Muscle layer of colon (tissue), 2 donors: ENCODE measurements around the gene TCF20.

ENCODE experiments used
- H3K27ac ChIP-seq: one replicate; pipeline ENCODE4 v1.7.0; 2013; ENCODE audit warnings: low read depth, mild to moderate bottlenecking, low read length, moderate library complexity
- H3K27me3 ChIP-seq, 2 donors: one replicate each; pipeline ENCODE4 v1.7.0; 2013; ENCODE audit warnings: low read length in 2 of 2, mild to moderate bottlenecking in 2 of 2; ENCODE audit not compliant: insufficient read depth in 2 of 2, control insufficient read depth in 1 of 2
- H3K36me3 ChIP-seq: one replicate; pipeline ENCODE4 v1.7.0; 2013; ENCODE audit warnings: mild to moderate bottlenecking, low read length; ENCODE audit not compliant: insufficient read depth
- H3K4me1 ChIP-seq: one replicate; pipeline ENCODE4 v1.7.0; 2013; ENCODE audit warnings: mild to moderate bottlenecking, low read length; ENCODE audit not compliant: insufficient read depth
- H3K4me3 ChIP-seq, 2 donors: one replicate each; pipeline ENCODE4 v1.7.0; 2013; ENCODE audit warnings: low read length in 2 of 2, low read depth in 1 of 2, mild to moderate bottlenecking in 1 of 2, moderate library complexity in 1 of 2
- H3K9ac ChIP-seq: one replicate; pipeline ENCODE4 v1.7.0; 2013; ENCODE audit warnings: low read length
- H3K9me3 ChIP-seq: one replicate; pipeline ENCODE4 v1.7.0; 2013; ENCODE audit warnings: mild to moderate bottlenecking, low read length
- donor health status: abdominal sarcoma.
- donor health status: Adenocarcinoma of cecum.

Gene TCF20

GRCh38 chr22:42269432-42270175 lies 849 bp downstream of the TCF20 start:
- H3K9me3 ChIP-seq = no peaks in the 10 kb centered on the region
- H3K27me3 ChIP-seq = no peaks in the 10 kb centered on the region
- peaks cover 12% of the 10 kb centered on the region for H3K4me1 ChIP-seq
- peak overlapping the region; percentile 30 for H3K9ac ChIP-seq
- no peaks in the 10 kb centered on the region for H3K36me3 ChIP-seq
- peak overlapping the region; percentile 80 for H3K27ac ChIP-seq
- H3K4me3 ChIP-seq = peak overlapping the region; percentile 53 to 84

DNA sequence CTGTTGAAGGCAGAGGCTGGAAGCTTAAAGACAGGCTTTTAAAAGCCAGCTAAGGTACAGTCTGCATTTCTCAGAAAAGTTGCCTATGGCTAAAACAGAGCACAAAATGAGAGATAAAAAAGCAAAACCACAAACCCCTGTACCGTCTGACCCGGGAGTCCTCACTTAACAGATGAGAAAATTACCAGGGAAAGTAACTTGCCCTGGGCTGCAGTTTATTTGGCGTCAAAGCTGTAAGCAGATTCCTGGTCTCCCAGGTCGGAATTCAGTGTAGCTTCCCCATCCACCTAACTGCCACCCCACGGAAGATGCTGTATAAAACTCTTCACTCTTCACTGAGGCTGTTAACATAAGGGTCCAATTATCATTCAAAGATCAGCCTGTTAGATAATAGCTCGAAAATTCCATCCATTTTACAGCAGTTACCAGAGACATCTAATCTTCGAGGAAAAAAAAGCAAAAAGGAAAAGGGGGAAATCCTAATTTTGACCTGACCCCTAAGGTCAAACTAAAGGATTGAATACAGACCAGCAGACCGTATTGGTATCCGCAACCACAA lies 1.5 kb downstream of the TCF20 start:
- H3K4me3 ChIP-seq = peak overlapping the region; percentile 53 to 84
- H3K27ac ChIP-seq = no peak overlapping the region
- H3K9me3 ChIP-seq = no peaks in the 10 kb centered on the region
- no peaks in the 10 kb centered on the region for H3K27me3 ChIP-seq
- H3K36me3 ChIP-seq = no peaks in the 10 kb centered on the region
- peak overlapping the region; percentile 30 for H3K9ac ChIP-seq
- H3K4me1 ChIP-seq = peaks cover 12% of the 10 kb centered on the region

DNA sequence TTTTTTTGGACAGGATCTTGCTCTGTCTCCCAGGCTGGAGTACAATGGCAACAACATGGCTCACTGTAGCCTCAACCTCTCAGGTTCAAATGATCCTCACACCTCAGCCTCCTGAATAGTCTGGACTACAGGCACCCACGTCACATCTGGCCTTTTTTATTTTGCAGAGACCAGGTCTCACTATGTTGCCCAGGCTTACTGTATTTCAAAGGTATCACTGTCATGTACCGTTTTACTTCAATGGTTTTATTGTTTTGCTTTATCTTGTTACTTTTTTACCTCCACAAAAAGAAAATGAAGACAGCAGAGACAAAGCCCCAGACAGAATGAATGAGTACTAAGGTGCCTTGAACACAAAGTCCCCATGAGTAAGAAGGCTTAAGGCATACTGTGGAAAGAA lies 5.1 kb downstream of the TCF20 start:
- Histone ChIP-seq H3K4me1 (peaks cover 28% of the 10 kb centered on the region), H3K36me3 (no peaks in the 10 kb centered on the region), H3K4me3 (no peak overlapping the region), H3K27ac (no peak overlapping the region), H3K9me3 (no peaks in the 10 kb centered on the region), H3K27me3 (no peaks in the 10 kb centered on the region), H3K9ac (no peak overlapping the region)

DNA sequence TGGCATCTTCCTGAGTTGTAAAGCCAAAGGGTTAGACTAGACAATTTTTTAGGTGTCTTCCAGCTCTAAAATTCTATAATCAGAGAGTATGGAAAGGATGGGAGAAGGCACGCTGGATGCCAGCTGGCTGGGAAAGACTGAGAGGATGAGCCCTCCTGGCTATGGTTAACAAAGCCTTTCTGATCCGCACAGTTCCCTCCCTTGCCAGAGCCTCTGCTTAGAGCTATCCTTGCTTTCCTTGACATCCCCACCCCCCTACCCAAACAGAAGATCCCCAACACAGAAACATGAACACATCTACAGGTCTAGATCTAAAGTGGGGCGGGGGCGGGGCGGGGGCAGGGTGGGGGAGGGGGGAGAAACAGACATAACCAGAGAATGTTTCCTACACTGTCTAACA lies 6.5 kb downstream of the TCF20 start:
- no peaks in the 10 kb centered on the region for H3K27me3 ChIP-seq
- no peak overlapping the region for H3K9ac ChIP-seq
- no peaks in the 10 kb centered on the region for H3K36me3 ChIP-seq
- no peak overlapping the region for H3K27ac ChIP-seq
- H3K9me3 ChIP-seq = no peaks in the 10 kb centered on the region
- no peak overlapping the region for H3K4me3 ChIP-seq
- H3K4me1 ChIP-seq = peaks cover 23% of the 10 kb centered on the region

- Histone ChIP-seq H3K4me1 (peaks cover 22% of the 10 kb centered on the region), H3K9me3 (no peaks in the 10 kb centered on the region), H3K36me3 (no peaks in the 10 kb centered on the region), H3K27me3 (no peaks in the 10 kb centered on the region), H3K4me3 (no peak overlapping the region), H3K27ac (no peak overlapping the region), H3K9ac (no peak overlapping the region)
Measured at GRCh38 chr22:42262964-42263363, 7.5 kb downstream of the TCF20 start.

DNA sequence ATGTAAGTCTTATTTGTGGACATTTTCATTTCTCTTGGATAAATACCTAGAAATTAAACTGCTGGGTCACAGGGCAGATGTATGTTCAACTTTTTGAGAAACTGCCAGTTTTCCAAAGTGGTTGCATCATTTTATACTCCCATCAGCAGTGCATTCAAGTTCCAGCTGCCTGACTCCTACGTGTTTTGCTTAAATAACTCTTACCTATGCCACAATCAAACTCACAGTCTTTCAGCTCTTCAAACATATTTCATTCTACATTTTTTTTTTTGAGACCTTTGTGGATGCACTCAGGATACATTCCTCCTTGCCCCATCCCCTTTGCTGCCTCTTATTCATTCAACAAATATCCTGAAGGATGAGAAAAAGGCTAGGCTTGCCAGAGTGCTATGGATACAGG lies 9.2 kb downstream of the TCF20 start:
- no peaks in the 10 kb centered on the region for H3K36me3 ChIP-seq
- no peak overlapping the region for H3K4me3 ChIP-seq
- H3K27ac ChIP-seq = no peak overlapping the region
- no peaks in the 10 kb centered on the region for H3K9me3 ChIP-seq
- peaks cover 30% of the 10 kb centered on the region for H3K4me1 ChIP-seq
- no peak overlapping the region for H3K9ac ChIP-seq
- no peaks in the 10 kb centered on the region for H3K27me3 ChIP-seq

DNA sequence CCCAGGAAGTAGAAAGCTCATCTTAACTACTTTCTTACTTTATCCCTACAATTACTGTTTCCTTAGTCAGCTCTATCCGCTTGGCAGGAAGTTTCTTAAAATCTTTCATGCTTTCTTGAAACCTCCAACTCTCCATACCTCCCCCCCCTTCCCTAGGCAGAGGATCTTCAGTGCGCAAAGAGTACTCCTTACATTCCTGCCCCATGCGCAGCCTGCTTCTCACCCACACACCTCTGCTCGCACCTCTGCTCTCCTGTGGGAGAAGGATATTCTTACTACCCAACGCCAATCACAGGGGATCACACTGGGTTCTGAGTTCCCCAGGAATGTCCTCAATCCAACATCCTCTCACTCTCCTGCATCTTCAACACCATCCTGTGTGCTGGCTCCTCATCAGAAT lies 12.3 kb downstream of the TCF20 start:
- peaks cover 24% of the 10 kb centered on the region for H3K4me1 ChIP-seq
- no peaks in the 10 kb centered on the region for H3K9me3 ChIP-seq
- H3K4me3 ChIP-seq = no peak overlapping the region
- no peaks in the 10 kb centered on the region for H3K27me3 ChIP-seq
- H3K9ac ChIP-seq = no peak overlapping the region
- no peak overlapping the region for H3K27ac ChIP-seq
- no peaks in the 10 kb centered on the region for H3K36me3 ChIP-seq

DNA sequence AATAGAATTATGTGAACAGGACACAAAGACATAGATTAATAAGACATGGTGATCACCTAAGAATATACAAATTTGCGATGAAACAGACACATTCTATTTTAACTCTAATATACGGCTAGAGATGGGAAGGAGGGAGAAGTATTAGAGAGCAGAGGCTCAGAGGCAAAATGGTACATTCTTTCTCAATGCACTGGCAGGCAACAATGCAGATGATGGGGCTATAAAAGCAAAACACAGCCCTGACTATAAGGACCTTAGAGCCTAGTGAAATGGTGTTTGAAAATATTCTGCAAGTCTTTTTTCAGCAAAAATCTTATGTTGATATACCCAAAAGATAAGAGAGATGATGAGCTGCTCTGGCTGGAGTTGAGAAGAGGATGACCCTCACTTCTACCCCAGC lies 13.1 kb downstream of the TCF20 start:
- Histone ChIP-seq H3K4me3 (no peak overlapping the region), H3K36me3 (no peaks in the 10 kb centered on the region), H3K9ac (no peak overlapping the region), H3K27me3 (no peaks in the 10 kb centered on the region), H3K27ac (no peak overlapping the region), H3K4me1 (peaks cover 17% of the 10 kb centered on the region), H3K9me3 (no peaks in the 10 kb centered on the region)

- H3K4me1 ChIP-seq = peaks cover 17% of the 10 kb centered on the region
- H3K9me3 ChIP-seq = no peaks in the 10 kb centered on the region
- no peaks in the 10 kb centered on the region for H3K36me3 ChIP-seq
- H3K9ac ChIP-seq = no peak overlapping the region
- no peaks in the 10 kb centered on the region for H3K27me3 ChIP-seq
- no peak overlapping the region for H3K27ac ChIP-seq
- no peak overlapping the region for H3K4me3 ChIP-seq
Measured at GRCh38 chr22:42256930-42257329, 13.5 kb downstream of the TCF20 start.

- Histone ChIP-seq H3K9me3 (no peaks in the 10 kb centered on the region), H3K27me3 (no peaks in the 10 kb centered on the region), H3K27ac (no peak overlapping the region), H3K9ac (no peak overlapping the region), H3K4me3 (no peak overlapping the region), H3K36me3 (no peaks in the 10 kb centered on the region), H3K4me1 (peaks cover 17% of the 10 kb centered on the region)
Measured at GRCh38 chr22:42256220-42256619, 14.2 kb downstream of the TCF20 start.

- Histone ChIP-seq H3K4me3 (no peak overlapping the region), H3K27me3 (no peaks in the 10 kb centered on the region), H3K36me3 (no peaks in the 10 kb centered on the region), H3K9ac (no peak overlapping the region), H3K9me3 (no peaks in the 10 kb centered on the region), H3K4me1 (no peaks in the 10 kb centered on the region), H3K27ac (no peak overlapping the region)
Measured at GRCh38 chr22:42249831-42250230, 20.6 kb downstream of the TCF20 start.

DNA sequence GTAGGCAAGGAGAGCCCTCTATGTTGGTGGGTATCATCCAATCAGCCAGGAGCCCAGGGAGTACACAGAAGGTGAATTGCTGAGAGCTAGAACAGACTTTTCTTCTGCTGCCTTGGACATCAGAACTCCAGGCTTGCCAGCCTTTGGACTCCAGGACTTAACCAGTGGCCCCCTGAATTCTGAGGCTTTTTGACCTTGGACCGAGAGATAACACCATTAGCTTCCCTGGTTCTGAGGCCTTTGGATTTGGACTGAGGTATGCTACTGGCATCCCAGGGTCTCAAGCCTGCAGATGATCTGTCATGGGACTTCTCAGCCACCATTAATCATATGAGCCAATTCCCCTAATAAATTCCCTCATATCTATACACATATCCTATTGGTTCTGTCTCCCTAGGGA lies 21.5 kb downstream of the TCF20 start:
- Histone ChIP-seq H3K9me3 (no peaks in the 10 kb centered on the region), H3K36me3 (no peaks in the 10 kb centered on the region), H3K27me3 (no peaks in the 10 kb centered on the region), H3K4me3 (no peak overlapping the region), H3K4me1 (no peaks in the 10 kb centered on the region), H3K9ac (no peak overlapping the region), H3K27ac (no peak overlapping the region)
